Islet precursor cell (in vitro differentiated cells): ENCODE results near the gene ZDHHC11.
"Not testable (repeated sequence)": the region's sequence is repeated elsewhere in the genome, so short reads cannot be mapped to it uniquely, and the experiment has no call there.

Experiments
- DNase-seq: peaks from one replicate; pipeline ENCODE4 v3.0.0-alpha.2; 2018

ZDHHC11 gene

GRCh38 chr5:842402-843221 is 8.2 kb downstream of the ZDHHC11 start:
- not testable (repeated sequence) for DNase-seq

GRCh38 chr5:841531-842401 is 9.0 kb downstream of the ZDHHC11 start:
- DNase-seq, result peak; percentile 53

- DNase-seq, result not testable (repeated sequence)
These were observed 9.8 kb downstream of the ZDHHC11 start for GRCh38 chr5:840974-841435.

GRCh38 chr5:840118-840973 is 10.4 kb downstream of the ZDHHC11 start:
- peak; percentile 49 for DNase-seq

- peak; percentile 78 for DNase-seq
These were observed 12.3 kb downstream of the ZDHHC11 start for GRCh38 chr5:838431-838851.

- DNase-seq, result peak; percentile 11
These were observed 13.1 kb downstream of the ZDHHC11 start for GRCh38 chr5:837621-838121.

GRCh38 chr5:835933-836612 is 14.7 kb downstream of the ZDHHC11 start:
- peak; percentile 47 for DNase-seq

- peak; percentile 12 for DNase-seq
These were observed 16.8 kb downstream of the ZDHHC11 start for GRCh38 chr5:834013-834412.

- DNase-seq, result not testable (repeated sequence)
These were observed 22.6 kb downstream of the ZDHHC11 start for GRCh38 chr5:828194-828593.

GRCh38 chr5:825544-825943 is 25.2 kb downstream of the ZDHHC11 start:
- DNase-seq, result not testable (repeated sequence)

- no peak for DNase-seq
These were observed 29.3 kb downstream of the ZDHHC11 start for GRCh38 chr5:821504-821903.

GRCh38 chr5:820245-820644 is 30.5 kb downstream of the ZDHHC11 start:
- DNase-seq, result no peak

- DNase-seq, result no peak
These were observed 31.7 kb downstream of the ZDHHC11 start for GRCh38 chr5:819078-819477.

- no peak for DNase-seq
These were observed 34.6 kb downstream of the ZDHHC11 start for GRCh38 chr5:816176-816575.

- DNase-seq, result no peak
These were observed 35.3 kb downstream of the ZDHHC11 start for GRCh38 chr5:815449-815848.

- not testable (repeated sequence) for DNase-seq
These were observed 37.2 kb downstream of the ZDHHC11 start for GRCh38 chr5:813575-813974.

- not testable (repeated sequence) for DNase-seq
These were observed 39.4 kb downstream of the ZDHHC11 start for GRCh38 chr5:811384-811783.

- not testable (repeated sequence) for DNase-seq
These were observed 42.9 kb downstream of the ZDHHC11 start for GRCh38 chr5:807719-808514.

- no peak for DNase-seq
These were observed 49.3 kb downstream of the ZDHHC11 start for GRCh38 chr5:801472-801871.

- DNase-seq, result not testable (repeated sequence)
These were observed 49.7 kb downstream of the ZDHHC11 start for GRCh38 chr5:801055-801454.
